Activated CD8-positive, alpha-beta memory T cell treated with anti-CD3 and anti-CD28 coated beads, Interleukin-2, amount 50 U/mL, for 48 hours (primary cell): ENCODE results near the gene ADGRF5.

Source experiments
- DNase-seq: peaks from one replicate; pipeline ENCODE4 v3.0.0-alpha.2; 2020

ADGRF5 gene

GRCh38 chr6:46808806-46809205 is 112.9 kb downstream of the ADGRF5 start:
- no peak for DNase-seq
